ENCODE results near the gene IFI6.
A peak's percentile ranks its signal among the peaks of the same experiment; 100 is the strongest.
"Not testable (repeated sequence)": the region's sequence is repeated elsewhere in the genome, so short reads cannot be mapped to it uniquely, and the experiment has no call there.

IFI6 gene

GRCh38 chr1:27650171-27650538 lies 21.8 kb downstream of the IFI6 start:
- no peak for DNase-seq (ENCODE audit: low read depth)

- DNase-seq (ENCODE audit: low read depth) = no peak
Measured at GRCh38 chr1:27649306-27649635, 22.7 kb downstream of the IFI6 start.

GRCh38 chr1:27648602-27649305 lies 23.2 kb downstream of the IFI6 start:
- DNase-seq (ENCODE audit: low read depth) = no peak

GRCh38 chr1:27647328-27647727 lies 24.7 kb downstream of the IFI6 start:
- no peak for DNase-seq (ENCODE audit: low read depth)

GRCh38 chr1:27646676-27647075 lies 25.3 kb downstream of the IFI6 start:
- no peak for DNase-seq (ENCODE audit: low read depth)

GRCh38 chr1:27645071-27645415 lies 26.9 kb downstream of the IFI6 start:
- no peak for DNase-seq (ENCODE audit: low read depth)

- no peak for DNase-seq (ENCODE audit: low read depth)
Measured at GRCh38 chr1:27644369-27645070, 27.5 kb downstream of the IFI6 start.

- DNase-seq (ENCODE audit: low read depth) = peak; percentile 50
Measured at GRCh38 chr1:27643600-27644368, 28.2 kb downstream of the IFI6 start.

- DNase-seq (ENCODE audit: low read depth) = not testable (repeated sequence)
Measured at GRCh38 chr1:27640514-27640913, 31.5 kb downstream of the IFI6 start.

GRCh38 chr1:27638805-27639204 lies 33.2 kb downstream of the IFI6 start:
- DNase-seq (ENCODE audit: low read depth) = no peak

GRCh38 chr1:27638047-27638734 lies 33.8 kb downstream of the IFI6 start:
- DNase-seq (ENCODE audit: low read depth) = no peak

- DNase-seq (ENCODE audit: low read depth) = no peak
Measured at GRCh38 chr1:27635396-27636142, 36.4 kb downstream of the IFI6 start.

- DNase-seq (ENCODE audit: low read depth) = no peak
Measured at GRCh38 chr1:27634985-27635367, 37.0 kb downstream of the IFI6 start, which contains the start of gene FGR. TSS of gene FGR (minus strand) at chr1:27635185. CDS start at chr1:27623916, 11,269 bp downstream.

- peak; percentile 44 for DNase-seq (ENCODE audit: low read depth)
Measured at GRCh38 chr1:27634177-27634984, 37.6 kb downstream of the IFI6 start.

- no peak for DNase-seq (ENCODE audit: low read depth)
Measured at GRCh38 chr1:27633640-27634176, 38.3 kb downstream of the IFI6 start.

- DNase-seq (ENCODE audit: low read depth) = no peak
Measured at GRCh38 chr1:27633298-27633610, 38.7 kb downstream of the IFI6 start.

GRCh38 chr1:27632387-27633297 lies 39.4 kb downstream of the IFI6 start:
- DNase-seq (ENCODE audit: low read depth) = no peak

GRCh38 chr1:27630859-27631491 lies 41.0 kb downstream of the IFI6 start:
- no peak for DNase-seq (ENCODE audit: low read depth)

GRCh38 chr1:27628712-27629111 lies 43.3 kb downstream of the IFI6 start:
- no peak for DNase-seq (ENCODE audit: low read depth)

Data from T-helper 22 cell (primary cell).